GM12878 (cell line): ENCODE measurements around the gene SCRN2. TPM values are rescaled to one million over a fixed set of nuclear protein-coding genes. Genes with fewer than 3 reads are reported as not detected.

Experiments used
- ATAC-seq: fragments of 200-7000 bp; cut with Tn5 transposase; 3 replicates; pipeline ENCODE4 v1.9.1; 2020; ENCODE audit warnings: mild to moderate bottlenecking, moderate library complexity
- BruUV-seq: library from RNA; stranded (reverse); fragments of 400-500 nt; replicated peaks from 2 replicates; lab custom pipeline; 2021; lab: Mats Ljungman, UMichigan
- CTCF ChIA-PET: fragments of 300-600 bp; sonication (Branson Sonifier 250); formaldehyde crosslinking; extraction: SDS; loops from one replicate; lab custom pipeline; 2021; ENCODE audit warnings: inconsistent platforms; lab: Yijun Ruan, JAX
- POLR2A ChIA-PET: fragments of 350-600 bp; formaldehyde crosslinking; extraction: SDS; loops from one replicate; lab custom pipeline; 2021; ENCODE audit warnings: inconsistent platforms; lab: Charles Lee
- RAD21 ChIA-PET: fragments of 300-600 bp; sonication (Branson Sonifier 250); formaldehyde crosslinking; loops from one replicate; lab custom pipeline; 2023; ENCODE audit warnings: antibody characterized with exemption; ENCODE audit not compliant: unreplicated experiment; lab: Charles Lee
- SMC1A ChIA-PET: fragments of 300-600 bp; sonication (Branson Sonifier 250); formaldehyde crosslinking; loops from one replicate; lab custom pipeline; 2023; ENCODE audit not compliant: unreplicated experiment, uncharacterized antibody; lab: Charles Lee
- DNase-seq: peaks from one replicate; pipeline ENCODE4 v3.0.0-alpha.2; 2011; ENCODE audit warnings: low read depth, low spot score
- FAIRE-seq: peaks from 3 replicates; lab custom pipeline; 2011; peaks lifted over from hg19 to GRCh38; lab: Jason Lieb, UNC
- H2AFZ ChIP-seq: 2 replicates; pipeline ENCODE4 v1.6.0; 2011; ENCODE audit warnings: low read depth, low read length, control low read depth; ENCODE audit not compliant: control insufficient read depth
- H3K27ac ChIP-seq: 2 replicates; pipeline ENCODE4 v1.5.1; 2011; ENCODE audit warnings: control low read depth; ENCODE audit not compliant: control insufficient read depth, insufficient read depth
- H3K27me3 ChIP-seq, 2 experiments: replicated peaks in 1 of 2; 2 replicates each; pipeline versions ENCODE4 v1.6.0 to v1.6.1; 2011; ENCODE audit warnings: low read length in 1 of 2; ENCODE audit not compliant: control insufficient read depth in 2 of 2, insufficient read depth in 2 of 2
- H3K36me3 ChIP-seq, 2 experiments: 2 replicates each; pipeline ENCODE4 v1.5.1; 2011; ENCODE audit warnings: low read length in 1 of 2; ENCODE audit not compliant: control insufficient read depth in 2 of 2, insufficient read depth in 2 of 2
- H3K4me1 ChIP-seq: 2 replicates; pipeline ENCODE4 v1.6.1; 2011; ENCODE audit warnings: mild to moderate bottlenecking, low read length, moderate library complexity, mixed read lengths; ENCODE audit not compliant: control insufficient read depth, insufficient read depth
- H3K4me2 ChIP-seq: 2 replicates; pipeline ENCODE4 v1.6.0; 2011; ENCODE audit warnings: control low read depth; ENCODE audit not compliant: control insufficient read depth, insufficient read depth
- H3K4me3 ChIP-seq: fragments of 200-600 bp; sonication (generic); 2 replicates; pipeline ENCODE4 v1.5.1; 2016
- H3K79me2 ChIP-seq: 2 replicates; pipeline ENCODE4 v1.6.0; 2011; ENCODE audit warnings: low read length; ENCODE audit not compliant: control insufficient read depth, insufficient read depth
- H3K9ac ChIP-seq: 2 replicates; pipeline ENCODE4 v1.8.0; 2011; ENCODE audit warnings: low read length, control low read depth, mixed read lengths; ENCODE audit not compliant: control insufficient read depth, insufficient read depth
- H3K9me3 ChIP-seq: replicated peaks from 3 replicates; pipeline ENCODE4 v1.5.1; 2011; ENCODE audit warnings: mild to moderate bottlenecking, low read length; ENCODE audit not compliant: control insufficient read depth, insufficient read depth
- H4K20me1 ChIP-seq: 2 replicates; pipeline ENCODE4 v1.6.0; 2011; ENCODE audit not compliant: control insufficient read depth, insufficient read depth
- ATF7 ChIP-seq: fragments of 450-650 bp; IDR thresholded peaks from 2 replicates; pipeline ENCODE4 v1.6.1; 2016; ENCODE audit warnings: low read depth, mild to moderate bottlenecking
- BCL11A ChIP-seq: IDR thresholded peaks from 2 replicates; pipeline ENCODE4 v1.6.1; 2011; ENCODE audit warnings: low read depth, low read length
- CHD1 ChIP-seq: IDR thresholded peaks from 2 replicates; pipeline ENCODE4 v1.6.1; 2012; ENCODE audit warnings: low read depth, low read length, improper control_type of control experiment
- CREB1 ChIP-seq: IDR thresholded peaks from 2 replicates; pipeline ENCODE4 v1.6.1; 2012; ENCODE audit warnings: low read depth, mild to moderate bottlenecking, inconsistent platforms
- EGR1 ChIP-seq, 2 experiments: IDR thresholded peaks; 1 replicate in 1 of 2; 2 replicates in 1 of 2; pipeline ENCODE4 v1.6.1; 2011 to 2012; ENCODE audit warnings: low read depth in 2 of 2, low read length in 2 of 2, borderline replicate concordance in 1 of 2, mild to moderate bottlenecking in 1 of 2, moderate library complexity in 1 of 2
- FOS ChIP-seq: IDR thresholded peaks from 3 replicates; pipeline ENCODE4 v1.6.1; 2011; ENCODE audit warnings: borderline replicate concordance; ENCODE audit not compliant: insufficient read length; ENCODE audit errors: extremely low read depth
- MTA2 ChIP-seq: fragments of 450-650 bp; IDR thresholded peaks from 2 replicates; pipeline ENCODE4 v1.6.1; 2016; ENCODE audit warnings: low read depth, mild to moderate bottlenecking, moderate library complexity
- NR2C2 ChIP-seq: IDR thresholded peaks from 2 replicates; pipeline ENCODE4 v1.6.1; 2011; ENCODE audit warnings: borderline replicate concordance, low read depth; ENCODE audit not compliant: control insufficient read depth, insufficient read length
- POU2F2 ChIP-seq: IDR thresholded peaks from 3 replicates; pipeline ENCODE4 v1.6.1; 2011; ENCODE audit warnings: low read depth, mild to moderate bottlenecking, low read length, borderline replicate concordance
- SMAD1 ChIP-seq: fragments of 450-650 bp; IDR thresholded peaks from 2 replicates; pipeline ENCODE4 v1.6.1; 2018; ENCODE audit warnings: mild to moderate bottlenecking, low read depth; ENCODE audit not compliant: partially characterized antibody
- SMAD5 ChIP-seq: IDR thresholded peaks from 2 replicates; pipeline ENCODE4 v1.6.1; 2016; ENCODE audit warnings: antibody characterized with exemption, low read depth
- SRF ChIP-seq, 2 experiments: IDR thresholded peaks; 2 replicates each; pipeline ENCODE4 v1.6.1; 2011; ENCODE audit warnings: low read depth in 2 of 2, low read length in 2 of 2, mild to moderate bottlenecking in 1 of 2, moderate library complexity in 1 of 2
- TBL1XR1 ChIP-seq: IDR thresholded peaks from 2 replicates; pipeline ENCODE4 v1.6.1; 2012; ENCODE audit warnings: low read depth, low read length, improper control_type of control experiment
- WRNIP1 ChIP-seq: IDR thresholded peaks from 2 replicates; pipeline ENCODE4 v1.6.1; 2011; ENCODE audit warnings: low read depth, low read length, improper control_type of control experiment, borderline replicate concordance
- YY1 ChIP-seq: IDR thresholded peaks from 2 replicates; pipeline ENCODE4 v1.6.1; 2011; ENCODE audit warnings: low read depth, mild to moderate bottlenecking, low read length
- ZNF207 ChIP-seq: fragments of 450-650 bp; IDR thresholded peaks from 2 replicates; pipeline ENCODE4 v1.6.1; 2014; ENCODE audit warnings: antibody characterized with exemption, mild to moderate bottlenecking, borderline replicate concordance
- ZNF217 ChIP-seq: fragments of 450-650 bp; IDR thresholded peaks from 2 replicates; pipeline ENCODE4 v1.6.1; 2017; ENCODE audit warnings: antibody characterized with exemption, mild to moderate bottlenecking
- ZNF622 ChIP-seq: fragments of 450-650 bp; IDR thresholded peaks from 2 replicates; pipeline ENCODE4 v1.6.1; 2017; ENCODE audit warnings: mild to moderate bottlenecking, inconsistent platforms
- ZSCAN29 ChIP-seq: fragments of 450-650 bp; IDR thresholded peaks from 2 replicates; pipeline ENCODE4 v1.6.1; 2017; ENCODE audit warnings: mild to moderate bottlenecking, moderate library complexity
- WGBS: methylation state at CpG from one replicate; pipeline ENCODE4 v1.1.6; 2016; ENCODE audit warnings: low lambda C conversion rate; ENCODE audit not compliant: insufficient replicate concordance, insufficient coverage; ENCODE audit errors: missing lambda C conversion rate; 5-methylcytosine and 5-hydroxymethylcytosine counted together
- in situ Hi-C: fragments of 300-500 bp; cut with MboI; formaldehyde crosslinking; loops from 9 replicates; pipeline ENCODE4 v1.14.3; 2018; ENCODE audit warnings: mixed read lengths
- intact Hi-C: fragments of 100-400 bp; cut with micrococcal nuclease; formaldehyde crosslinking; loops from one replicate; pipeline ENCODE4 v1.14.2; 2022; ENCODE audit not compliant: unreplicated experiment
- polyA plus RNA-seq, 11 experiments: library from polyadenylated mRNA; depleted of rRNA in 4 of 11; unstranded in 6 of 11; stranded (reverse) in 5 of 11; fragments of >200 nt; fragmentation: Nextera tagmentation in 4 of 11; fragmentation: Illumina TruSeq in 1 of 11; extraction: Ambion mirVana in 4 of 11; extraction: Trizol in 1 of 11; gene quantifications; 1 replicate in 1 of 11; 2 replicates in 10 of 11; pipeline versions ENCODE4 v1.2.1 to v1.2.3, GENCODE V29; 2011 to 2016; ENCODE audit warnings: inconsistent platforms in 2 of 11, missing spikeins in 2 of 11, low read depth in 1 of 11
- total RNA-seq, 4 experiments: library from RNA; depleted of rRNA in 3 of 4; stranded (reverse); fragments of >200 nt in 3 of 4; fragmentation: Illumina TruSeq in 1 of 4; extraction: Trizol in 1 of 4; gene quantifications; 2 replicates each; pipeline versions ENCODE4 v1.2.1 to v1.2.3, GENCODE V29; 2013 to 2021
- TF ChIP-seq, protein P1 (sequence below): fragments of 450-650 bp; formaldehyde crosslinking; IDR thresholded peaks from 2 replicates; pipeline ENCODE4 v1.4.0; 2022; ENCODE audit warnings: mild to moderate bottlenecking, moderate library complexity
- TF ChIP-seq, protein P2 (sequence below): IDR thresholded peaks from 2 replicates; pipeline ENCODE4 v1.6.1; 2012; ENCODE audit warnings: low read depth, low read length, improper control_type of control experiment
- TF ChIP-seq, protein P3 (sequence below): IDR thresholded peaks from 2 replicates; pipeline ENCODE4 v1.6.1; 2012; ENCODE audit warnings: low read depth, low read length, improper control_type of control experiment

The SCRN2 gene
- total and polyA plus RNA-seq, 10 of the 15 experiments (the other 5 are each of a cell fraction or from before 2014, with no cell fraction given), result 0.34 to 33.3 (median 20.1) TPM

DNA sequence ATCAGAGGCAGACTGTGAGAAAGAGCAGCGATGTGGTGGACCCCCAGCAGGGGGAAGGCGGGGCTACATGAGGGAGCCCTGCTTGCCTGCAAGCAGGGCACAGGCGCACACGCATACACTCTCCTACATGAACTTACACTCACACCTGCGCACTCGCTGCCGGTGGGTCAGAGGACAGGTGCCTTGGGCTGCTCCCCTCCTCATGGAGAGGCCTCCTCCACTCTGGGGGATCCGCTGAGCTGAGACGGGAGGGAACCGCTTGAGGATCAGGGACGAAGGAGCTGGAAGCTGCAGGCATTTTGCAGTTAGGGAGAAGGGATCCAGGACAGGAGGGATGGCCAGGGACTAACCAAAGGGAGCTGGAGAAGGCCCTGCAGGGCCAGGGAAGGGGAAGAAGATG, 33.7 kb downstream of the SCRN2 start (continued):
- no peak for TF ChIP-seq NR2C2
- TF ChIP-seq ZNF622, result no peak
- no peak for TF ChIP-seq WRNIP1
- TF ChIP-seq, protein P1, sequence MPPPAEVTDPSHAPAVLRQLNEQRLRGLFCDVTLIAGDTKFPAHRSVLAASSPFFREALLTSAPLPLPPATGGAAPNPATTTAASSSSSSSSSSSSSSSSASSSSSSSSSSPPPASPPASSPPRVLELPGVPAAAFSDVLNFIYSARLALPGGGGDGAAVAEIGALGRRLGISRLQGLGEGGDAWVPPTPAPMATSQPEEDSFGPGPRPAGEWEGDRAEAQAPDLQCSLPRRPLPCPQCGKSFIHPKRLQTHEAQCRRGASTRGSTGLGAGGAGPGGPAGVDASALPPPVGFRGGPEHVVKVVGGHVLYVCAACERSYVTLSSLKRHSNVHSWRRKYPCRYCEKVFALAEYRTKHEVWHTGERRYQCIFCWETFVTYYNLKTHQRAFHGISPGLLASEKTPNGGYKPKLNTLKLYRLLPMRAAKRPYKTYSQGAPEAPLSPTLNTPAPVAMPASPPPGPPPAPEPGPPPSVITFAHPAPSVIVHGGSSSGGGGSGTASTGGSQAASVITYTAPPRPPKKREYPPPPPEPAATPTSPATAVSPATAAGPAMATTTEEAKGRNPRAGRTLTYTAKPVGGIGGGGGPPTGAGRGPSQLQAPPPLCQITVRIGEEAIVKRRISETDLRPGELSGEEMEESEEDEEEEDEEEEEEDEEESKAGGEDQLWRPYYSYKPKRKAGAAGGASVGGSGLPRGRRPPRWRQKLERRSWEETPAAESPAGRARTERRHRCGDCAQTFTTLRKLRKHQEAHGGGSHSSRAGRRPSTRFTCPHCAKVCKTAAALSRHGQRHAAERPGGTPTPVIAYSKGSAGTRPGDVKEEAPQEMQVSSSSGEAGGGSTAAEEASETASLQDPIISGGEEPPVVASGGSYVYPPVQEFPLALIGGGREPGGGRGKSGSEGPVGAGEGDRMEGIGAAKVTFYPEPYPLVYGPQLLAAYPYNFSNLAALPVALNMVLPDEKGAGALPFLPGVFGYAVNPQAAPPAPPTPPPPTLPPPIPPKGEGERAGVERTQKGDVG (CRISPR knock-in tag), result no peak
- TF ChIP-seq CHD1, result no peak
- TF ChIP-seq, protein P2, sequence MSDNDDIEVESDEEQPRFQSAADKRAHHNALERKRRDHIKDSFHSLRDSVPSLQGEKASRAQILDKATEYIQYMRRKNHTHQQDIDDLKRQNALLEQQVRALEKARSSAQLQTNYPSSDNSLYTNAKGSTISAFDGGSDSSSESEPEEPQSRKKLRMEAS, result no peak

DNA sequence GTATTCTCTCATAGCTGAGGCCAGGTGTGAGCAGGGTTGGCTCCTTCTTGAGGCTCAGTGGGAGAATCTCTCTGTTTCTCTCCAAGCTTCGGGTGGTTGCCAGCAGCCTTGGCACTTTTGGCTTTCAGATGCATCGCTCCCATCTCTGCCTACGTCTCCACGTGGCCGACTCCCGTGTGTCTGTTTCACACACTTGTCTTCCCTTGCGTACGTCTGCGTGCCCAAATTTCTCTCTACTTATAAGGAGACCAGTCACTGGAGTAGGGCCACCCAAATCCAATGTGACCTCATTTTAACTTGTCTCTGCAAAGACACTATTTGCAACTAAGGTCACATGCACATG, 34.2 kb downstream of the SCRN2 start:
- CTCF ChIA-PET, result interaction anchor here (1.0 kb wide), 1 partner anchor 9 kb away, joined by 3 read pairs; no protein-coding TSS in a partner anchor
- POLR2A ChIA-PET, result no interaction called here
- SMC1A ChIA-PET, result no interaction called here
- H2AFZ ChIP-seq, result no peak overlapping the region
- TF ChIP-seq ATF7, result no peak
- TF ChIP-seq BCL11A, result no peak
- no peak for TF ChIP-seq SRF (IDR thresholded peaks at IDR 0.05; ENCODE audit: low read depth in 2 of 2, low read length in 2 of 2)
- TF ChIP-seq POU2F2, result no peak
- no peak for TF ChIP-seq ZNF217
- TF ChIP-seq YY1, result no peak
- no peak for TF ChIP-seq ZSCAN29
- TF ChIP-seq CREB1, result no peak
- TF ChIP-seq ZNF207, result no peak
- TF ChIP-seq MTA2, result no peak
- TF ChIP-seq FOS, result no peak
- TF ChIP-seq EGR1 (IDR thresholded peaks at IDR 0.05; ENCODE audit: borderline replicate concordance in 1 of 2, low read depth in 2 of 2, low read length in 2 of 2), result no peak
- no peak for TF ChIP-seq SMAD5
- no peak for TF ChIP-seq SMAD1
- TF ChIP-seq TBL1XR1, result no peak
- TF ChIP-seq, protein P3, sequence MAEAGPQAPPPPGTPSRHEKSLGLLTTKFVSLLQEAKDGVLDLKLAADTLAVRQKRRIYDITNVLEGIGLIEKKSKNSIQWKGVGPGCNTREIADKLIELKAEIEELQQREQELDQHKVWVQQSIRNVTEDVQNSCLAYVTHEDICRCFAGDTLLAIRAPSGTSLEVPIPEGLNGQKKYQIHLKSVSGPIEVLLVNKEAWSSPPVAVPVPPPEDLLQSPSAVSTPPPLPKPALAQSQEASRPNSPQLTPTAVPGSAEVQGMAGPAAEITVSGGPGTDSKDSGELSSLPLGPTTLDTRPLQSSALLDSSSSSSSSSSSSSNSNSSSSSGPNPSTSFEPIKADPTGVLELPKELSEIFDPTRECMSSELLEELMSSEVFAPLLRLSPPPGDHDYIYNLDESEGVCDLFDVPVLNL, result no peak
- TF ChIP-seq, all 136 proteins: peak for 0
- RAD21 ChIA-PET, result no interaction called here
- Histone ChIP-seq H3K4me3 (no peak overlapping the region), H3K27ac (no peak overlapping the region), H3K79me2 (no peaks in the 10 kb centered on the region), H3K9me3 (no peaks in the 10 kb centered on the region), H3K27me3 (no peaks in the 10 kb centered on the region), H3K4me2 (no peak overlapping the region), H4K20me1 (no peaks in the 10 kb centered on the region), H3K36me3 (peaks cover 0 to 8% of the 10 kb centered on the region in 2 experiments; a peak in 3 of 4 replicates), H3K9ac (no peak overlapping the region), H3K4me1 (no peaks in the 10 kb centered on the region)
- WGBS, result 89% methylated on average over 9 of the region's 9 CpGs
- in situ Hi-C loops (loop anchor here (10.0 kb wide), 1 partner anchor 112 kb away; the partner anchor contains the start of gene TBKBP1), intact Hi-C loops (no loop called here)
- DNase-seq, result no peak
- no TSS peak for BruUV-seq
- ATAC-seq, result no peak
- no peak for FAIRE-seq
